Activated effector memory CD4-positive, alpha-beta T cell treated with Interleukin-2 at 50 U/mL for 16 hours (primary cell): ENCODE data around the gene MX2.
"Not testable (repeated sequence)": the region's sequence is repeated elsewhere in the genome, so short reads cannot be mapped to it uniquely, and the experiment has no call there.

ENCODE experiments used
- DNase-seq: peaks from one replicate; pipeline ENCODE4 v3.0.0-alpha.2; 2020

The MX2 gene

DNA sequence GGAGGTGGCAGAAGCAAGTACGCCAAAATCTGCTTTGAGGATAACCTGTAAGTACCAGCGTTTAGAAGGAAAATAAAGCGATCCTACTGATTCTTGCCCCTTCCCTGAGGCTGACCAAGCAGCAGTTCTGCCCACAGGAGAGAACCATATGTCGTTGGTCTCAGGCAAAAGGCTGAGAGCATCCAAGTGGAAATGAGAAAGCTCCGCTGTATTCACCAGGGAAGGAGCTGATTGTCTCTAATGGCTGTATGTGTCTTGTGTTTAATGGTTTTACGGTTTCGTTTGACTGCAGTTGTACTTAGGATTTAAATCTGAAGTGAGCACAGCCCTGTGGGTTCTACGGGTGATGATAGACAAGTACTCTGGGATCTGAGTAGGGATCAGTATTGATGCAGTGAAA is 23.4 kb upstream of the MX2 start:
- DNase-seq: no peak

DNA sequence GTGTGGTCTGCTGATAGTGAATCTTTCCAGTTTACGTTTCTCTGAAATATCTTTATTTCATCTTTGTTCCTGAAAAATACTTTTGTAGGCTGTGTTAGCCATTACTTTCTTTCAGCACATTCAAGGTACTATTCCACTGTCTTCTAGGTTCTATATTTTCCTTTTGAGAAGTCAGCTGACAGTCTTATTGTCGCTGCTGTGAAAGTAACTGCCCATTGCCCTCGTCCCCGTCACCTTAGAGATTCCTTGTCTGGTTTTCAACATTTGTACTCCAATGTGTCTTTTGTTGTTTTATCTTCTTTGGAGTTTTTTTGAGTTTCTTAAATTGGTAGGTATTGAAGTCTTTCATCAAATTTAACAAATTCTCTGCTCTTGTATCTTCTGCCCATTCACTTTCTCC is 19.8 kb upstream of the MX2 start:
- DNase-seq: no peak

- no peak for DNase-seq
These were observed 17.7 kb upstream of the MX2 start for GRCh38 chr21:41344146-41344545.

DNA sequence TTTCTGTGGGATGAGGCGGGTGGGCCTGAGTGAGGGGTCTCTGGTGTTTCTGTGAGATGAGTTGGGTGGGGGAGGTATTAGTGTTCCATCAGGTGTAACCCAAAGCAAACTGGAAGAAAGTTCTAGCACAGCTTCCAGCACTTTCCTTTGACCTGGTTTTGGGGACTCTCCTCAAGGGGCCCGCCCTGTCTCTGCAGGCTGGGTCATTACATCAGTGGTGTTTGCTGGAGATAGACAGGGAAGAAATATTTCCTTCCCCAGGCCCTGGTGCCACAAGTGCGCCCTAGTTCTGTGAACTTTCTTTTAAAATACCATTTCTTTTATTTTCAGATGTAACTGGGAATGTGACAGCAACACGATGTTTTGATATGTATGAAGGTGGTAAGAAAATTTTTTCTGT is 16.5 kb upstream of the MX2 start:
- no peak for DNase-seq

DNA sequence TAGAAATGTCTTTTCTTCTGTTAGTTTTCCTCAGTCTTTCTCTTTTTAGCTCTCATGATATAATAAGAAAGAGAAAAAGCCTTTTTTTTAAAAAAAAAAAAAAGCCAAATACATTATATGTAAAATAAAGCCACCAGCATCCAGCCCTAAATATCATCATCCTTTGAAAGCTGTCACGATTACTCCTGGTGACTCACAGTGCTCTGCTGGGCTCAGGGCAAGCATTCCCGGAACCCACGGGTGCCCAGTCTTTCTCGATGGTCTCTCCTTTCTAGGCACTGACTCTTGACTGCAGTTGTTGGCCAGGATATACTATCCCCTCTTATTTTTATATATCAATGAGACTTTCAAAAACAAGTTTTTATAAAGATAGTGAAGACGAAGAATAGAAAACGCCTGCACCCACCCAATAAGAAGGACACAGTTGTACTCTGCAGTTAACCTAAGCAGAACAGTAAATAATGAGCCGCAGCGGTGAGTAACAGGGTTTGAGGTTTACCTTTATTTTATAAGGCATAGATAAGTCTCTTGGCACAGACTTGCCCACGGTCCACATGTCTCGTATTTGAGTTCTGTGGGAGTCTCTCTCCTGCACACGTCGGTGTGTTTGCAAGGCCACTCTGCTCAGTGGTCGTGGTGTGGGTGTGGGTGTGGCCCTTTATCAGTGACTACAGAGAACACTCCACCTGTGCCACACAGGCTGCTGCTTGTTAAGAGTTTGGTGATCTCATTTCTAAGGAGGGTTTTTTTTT is 15.7 kb upstream of the MX2 start:
- no peak for DNase-seq

DNA sequence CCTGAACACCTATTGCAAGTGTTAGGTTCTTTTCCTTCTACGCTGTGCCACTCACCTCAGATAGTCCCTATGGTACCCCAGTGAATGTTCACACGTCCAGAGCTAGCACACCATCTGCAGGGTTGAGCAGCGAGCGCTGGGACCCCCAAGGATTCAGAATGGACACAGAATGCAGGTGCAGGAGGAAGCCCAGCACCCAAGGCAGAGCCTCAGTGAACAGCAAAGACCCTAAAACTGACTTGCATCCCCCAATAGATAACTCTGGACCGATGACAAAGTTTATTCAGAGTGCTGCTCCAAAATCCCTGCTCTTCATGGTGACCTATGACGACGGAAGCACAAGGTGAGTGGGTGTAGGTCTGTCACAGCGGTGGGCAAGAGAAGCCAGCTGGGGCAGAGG is 15.1 kb upstream of the MX2 start:
- no peak for DNase-seq

- no peak for DNase-seq
These were observed 13.4 kb upstream of the MX2 start for GRCh38 chr21:41348434-41348833.

DNA sequence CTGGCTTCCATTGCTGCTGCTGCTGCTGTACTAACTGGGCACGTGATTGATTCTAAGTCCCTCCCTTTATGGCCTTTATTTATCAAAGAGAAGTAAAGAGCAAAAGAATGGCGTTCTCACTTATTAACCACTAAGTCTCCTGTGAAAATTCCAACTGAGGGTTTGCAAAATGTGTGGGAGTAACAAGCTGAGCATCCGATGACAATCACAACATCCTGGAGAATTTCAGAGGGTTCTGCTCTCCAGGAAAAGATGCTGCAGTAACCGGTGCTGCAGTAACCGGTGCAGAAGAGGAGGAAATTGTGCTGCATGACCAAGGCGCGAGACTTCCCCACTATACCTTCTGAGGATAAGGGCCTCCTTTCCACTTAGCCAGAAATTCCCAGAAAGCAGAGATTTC is 12.7 kb upstream of the MX2 start:
- no peak for DNase-seq

DNA sequence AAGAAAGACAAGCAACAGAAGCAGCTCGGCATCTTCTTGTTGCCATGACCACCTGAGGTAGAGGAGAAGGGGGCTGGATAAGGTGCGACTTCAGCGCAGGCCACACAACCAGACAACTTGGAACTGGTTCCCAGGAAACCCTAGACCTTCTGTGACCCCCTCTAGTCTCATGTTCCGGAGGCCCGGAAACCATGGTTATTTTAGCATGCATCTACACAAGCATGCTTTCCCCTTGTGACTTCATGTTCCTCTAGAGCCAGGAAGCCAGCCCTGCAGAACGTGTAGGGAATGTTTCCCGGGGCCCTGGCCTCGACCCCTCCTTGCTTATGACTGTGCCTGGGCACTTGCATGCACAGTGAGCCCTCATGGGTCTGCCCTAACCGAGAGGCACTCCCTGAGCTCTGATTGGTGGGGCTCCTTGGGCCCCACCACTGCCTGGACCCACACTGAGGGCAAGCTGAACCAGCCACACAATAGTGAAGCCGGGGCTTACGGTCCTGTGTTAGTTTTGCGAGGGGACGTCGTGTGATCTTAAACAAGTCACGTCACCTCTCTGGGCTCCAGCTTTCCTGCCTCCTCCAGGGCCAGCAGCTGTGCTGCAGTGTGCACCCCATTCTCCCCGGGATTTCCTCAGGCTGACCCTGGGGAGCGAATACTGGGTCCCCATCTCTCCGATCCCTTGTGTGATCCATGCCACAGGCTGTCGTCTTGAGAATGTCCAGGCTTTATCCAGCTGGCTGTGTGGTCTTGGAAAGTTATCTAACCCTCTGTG is 12.0 kb upstream of the MX2 start:
- DNase-seq: no peak

DNA sequence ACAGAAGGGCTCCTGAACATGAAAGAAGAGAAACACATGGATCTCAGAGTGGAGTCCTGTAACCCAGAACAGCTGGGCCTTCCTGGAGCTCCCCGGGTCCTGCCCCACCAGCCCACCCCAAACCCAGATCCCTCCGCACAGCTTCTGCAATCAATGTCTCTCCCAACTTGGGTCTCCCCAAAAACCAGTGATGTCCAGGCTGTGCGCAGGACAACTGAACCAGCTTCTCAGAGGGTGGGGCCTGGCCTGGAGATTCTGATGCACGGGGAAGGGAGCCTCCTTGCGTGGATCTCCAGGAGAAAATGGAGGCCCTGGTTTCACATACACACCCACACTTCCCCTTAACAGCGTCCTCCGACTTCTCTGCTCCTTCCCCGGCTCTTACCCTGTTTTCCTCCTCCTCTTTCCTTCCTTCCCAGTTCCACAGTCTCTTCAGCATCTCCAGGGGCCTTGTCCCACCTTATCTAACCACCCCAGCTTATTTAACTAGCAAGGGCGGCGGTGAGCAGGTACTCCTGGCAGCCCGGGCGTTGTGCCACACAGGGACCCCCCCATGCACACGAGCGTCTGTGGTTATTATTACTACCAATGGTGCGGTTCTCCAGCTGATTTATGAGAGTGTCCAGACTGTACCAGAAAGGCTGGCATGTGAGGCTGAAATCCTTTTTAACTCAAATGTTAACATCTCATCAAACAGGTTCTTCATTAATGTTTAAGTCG is 11.2 kb upstream of the MX2 start:
- DNase-seq: no peak

DNA sequence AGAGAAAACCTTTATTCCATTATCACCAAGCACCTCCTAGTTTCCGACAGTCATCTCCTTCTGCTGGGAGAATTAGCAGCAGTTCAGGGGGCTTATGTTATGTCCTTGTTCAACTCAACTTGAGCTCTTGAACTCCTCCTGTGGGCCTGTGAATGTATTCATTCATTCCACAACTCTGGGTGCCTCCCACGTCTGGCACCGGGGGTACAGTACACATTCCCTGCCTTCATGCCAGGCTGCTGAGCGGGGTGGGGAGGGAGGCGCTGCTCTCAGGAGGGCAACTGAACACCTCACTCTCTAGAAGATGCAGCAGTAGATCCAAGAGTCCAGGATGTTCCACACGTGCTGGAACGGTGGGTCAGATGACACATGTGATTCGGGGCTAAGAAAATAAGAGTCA is 4.3 kb upstream of the MX2 start:
- DNase-seq: no peak

DNA sequence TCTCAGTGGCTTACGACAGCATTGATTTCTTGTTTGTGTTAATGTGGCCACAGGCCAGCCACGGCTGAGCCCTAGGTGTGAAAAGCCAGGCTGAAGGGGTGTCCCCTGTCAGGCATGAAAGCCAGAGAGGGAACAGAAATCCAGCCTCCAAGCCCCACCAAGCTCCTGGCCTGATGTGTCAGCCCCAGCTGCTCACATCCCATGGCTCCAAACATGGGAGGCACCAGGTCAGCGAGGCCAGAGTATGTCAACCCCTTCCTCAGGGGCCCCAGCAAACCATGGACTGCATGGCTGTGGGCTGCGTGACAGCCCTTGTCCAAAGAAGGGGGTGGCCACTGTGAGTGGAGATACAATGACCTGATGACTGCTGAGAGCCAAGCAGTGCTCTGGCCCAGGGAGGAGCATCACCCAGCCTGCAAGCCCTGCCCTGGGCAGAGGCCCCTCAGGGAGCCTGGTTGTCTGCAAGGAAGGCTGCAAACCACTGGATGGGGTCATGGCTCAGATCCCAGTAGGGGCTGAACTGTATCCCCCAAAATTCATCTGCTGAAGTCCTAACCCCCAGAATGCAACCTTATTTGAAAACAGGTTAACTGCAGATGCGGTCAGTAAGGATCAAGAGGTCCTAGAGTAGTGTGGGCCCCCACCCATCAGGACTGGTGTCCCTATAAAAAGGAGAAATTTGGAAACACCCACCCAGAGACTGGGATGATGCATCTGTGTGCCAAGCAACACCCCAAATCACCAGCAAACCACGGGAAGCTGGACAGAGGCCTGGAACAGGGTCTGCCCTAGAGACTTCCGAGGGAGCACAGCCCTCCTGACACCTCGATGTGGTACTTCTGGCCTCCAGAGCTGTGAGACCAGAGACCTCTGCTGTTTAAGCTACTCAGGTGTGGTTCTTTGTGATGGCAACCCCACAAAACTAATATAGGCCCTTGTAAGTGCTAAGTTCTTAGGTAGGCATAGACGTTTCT is 3.3 kb upstream of the MX2 start:
- DNase-seq: no peak

DNA sequence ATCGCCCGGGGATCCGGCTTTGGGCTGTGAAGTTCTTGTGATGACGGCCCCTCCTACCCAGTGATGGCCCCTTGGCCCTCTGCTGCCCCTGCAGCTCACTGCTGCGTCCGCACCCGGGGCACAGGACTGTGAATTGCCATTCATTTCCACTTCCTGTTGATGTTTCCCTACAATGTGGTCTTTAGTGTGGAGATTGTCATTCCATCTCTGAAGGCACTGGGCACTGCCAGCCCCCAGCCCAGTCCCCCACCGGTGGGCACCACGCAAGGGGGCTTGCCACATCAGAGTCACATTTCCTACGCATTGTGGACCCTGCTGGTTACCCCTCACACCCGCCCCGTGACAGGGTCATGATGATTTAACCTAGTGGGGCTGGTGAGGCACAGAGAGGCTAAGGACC is 2.5 kb upstream of the MX2 start:
- no peak for DNase-seq

DNA sequence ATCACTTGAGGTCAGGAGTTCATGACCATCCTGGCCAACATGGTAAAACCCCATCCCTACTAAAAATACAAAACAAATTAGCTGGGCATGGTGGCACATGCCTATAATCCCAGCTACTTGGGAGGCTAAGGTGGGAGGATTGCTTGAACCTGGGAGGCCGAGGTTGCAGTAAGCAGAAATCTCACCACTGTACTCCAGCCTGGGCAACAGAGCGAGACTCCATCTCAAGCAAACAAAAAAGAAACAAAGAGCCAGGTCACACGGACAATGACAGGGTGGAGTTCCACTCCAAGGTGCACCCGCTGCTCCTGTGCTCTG is 2.1 kb upstream of the MX2 start:
- not testable (repeated sequence) for DNase-seq

GRCh38 chr21:41360072-41360821 is 1.6 kb upstream of the MX2 start:
- no peak for DNase-seq

GRCh38 chr21:41361053-41361785 is 608 bp upstream of the MX2 start:
- no peak for DNase-seq

GRCh38 chr21:41362605-41363369 is 960 bp downstream of the MX2 start:
- DNase-seq: no peak

- no peak for DNase-seq
These were observed 1.8 kb downstream of the MX2 start for GRCh38 chr21:41363370-41364270.

GRCh38 chr21:41364308-41364707 is 2.5 kb downstream of the MX2 start:
- DNase-seq: no peak
